Endothelial cell (in vitro differentiated cells): ENCODE data around the gene HAGHL. TPM values are rescaled to one million over a fixed set of nuclear protein-coding genes. Genes with fewer than 3 reads are reported as not detected.

ENCODE experiments used
- DNase-seq: peaks from one replicate; pipeline ENCODE4 v3.0.0; 2021; ENCODE audit warnings: low spot score
- H3K27ac Mint-ChIP-seq: one replicate; pipeline ENCODE4 v1.8.0; 2021; ENCODE audit warnings: mixed read lengths, inconsistent platforms; ENCODE audit not compliant: unreplicated experiment
- H3K27me3 Mint-ChIP-seq: one replicate; pipeline ENCODE4 v1.8.0; 2021; ENCODE audit warnings: mild to moderate bottlenecking, moderate library complexity, mixed read lengths, inconsistent platforms; ENCODE audit not compliant: unreplicated experiment
- H3K36me3 Mint-ChIP-seq: one replicate; pipeline ENCODE4 v1.8.0; 2021; ENCODE audit warnings: mild to moderate bottlenecking, low read depth, mixed read lengths, inconsistent platforms; ENCODE audit not compliant: unreplicated experiment
- H3K4me1 Mint-ChIP-seq: one replicate; pipeline ENCODE4 v1.8.0; 2021; ENCODE audit warnings: mild to moderate bottlenecking, mixed read lengths, inconsistent platforms; ENCODE audit not compliant: unreplicated experiment
- H3K4me3 Mint-ChIP-seq: one replicate; pipeline ENCODE4 v1.8.0; 2021; ENCODE audit warnings: mild to moderate bottlenecking, mixed read lengths, inconsistent platforms; ENCODE audit not compliant: unreplicated experiment
- H3K9me3 Mint-ChIP-seq: one replicate; pipeline ENCODE4 v1.8.0; 2021; ENCODE audit warnings: mixed read lengths, inconsistent platforms; ENCODE audit not compliant: unreplicated experiment
- CTCF ChIP-seq: fragments of 200-600 bp; sonication (generic); IDR thresholded peaks from one replicate; pipeline ENCODE4 v1.5.0; 2021; ENCODE audit warnings: antibody characterized with exemption; ENCODE audit not compliant: unreplicated experiment
- total RNA-seq: library from RNA; stranded (reverse); fragmentation: NEBNext Ultra II Directional; extraction: Animal tissue kit (Norgen Biotek cat#: 25700); gene quantifications from one replicate; pipeline ENCODE4 v1.2.1, GENCODE V29; 2021; ENCODE audit not compliant: unreplicated experiment

Gene HAGHL
- total RNA-seq, 1 donor from 2014 or later, result 1.5 TPM

- Mint-ChIP-seq H3K4me1 (no peaks in the 10 kb centered on the region), H3K9me3 (no peaks in the 10 kb centered on the region), H3K27me3 (peaks cover 6% of the 10 kb centered on the region), H3K36me3 (no peaks in the 10 kb centered on the region), H3K27ac (no peak overlapping the region), H3K4me3 (no peak overlapping the region)
- no peak for DNase-seq
- no peak for TF ChIP-seq CTCF
Observed at GRCh38 chr16:766008-766819, 39.3 kb downstream of the HAGHL start.

GRCh38 chr16:766820-767640, 40.1 kb downstream of the HAGHL start:
- H3K27me3 Mint-ChIP-seq, result peaks cover 7% of the 10 kb centered on the region
- H3K36me3 Mint-ChIP-seq, result no peaks in the 10 kb centered on the region
- no peak overlapping the region for H3K4me3 Mint-ChIP-seq
- DNase-seq, result no peak
- no peak for TF ChIP-seq CTCF
- H3K9me3 Mint-ChIP-seq, result no peaks in the 10 kb centered on the region
- no peak overlapping the region for H3K27ac Mint-ChIP-seq
- H3K4me1 Mint-ChIP-seq, result no peaks in the 10 kb centered on the region

DNA sequence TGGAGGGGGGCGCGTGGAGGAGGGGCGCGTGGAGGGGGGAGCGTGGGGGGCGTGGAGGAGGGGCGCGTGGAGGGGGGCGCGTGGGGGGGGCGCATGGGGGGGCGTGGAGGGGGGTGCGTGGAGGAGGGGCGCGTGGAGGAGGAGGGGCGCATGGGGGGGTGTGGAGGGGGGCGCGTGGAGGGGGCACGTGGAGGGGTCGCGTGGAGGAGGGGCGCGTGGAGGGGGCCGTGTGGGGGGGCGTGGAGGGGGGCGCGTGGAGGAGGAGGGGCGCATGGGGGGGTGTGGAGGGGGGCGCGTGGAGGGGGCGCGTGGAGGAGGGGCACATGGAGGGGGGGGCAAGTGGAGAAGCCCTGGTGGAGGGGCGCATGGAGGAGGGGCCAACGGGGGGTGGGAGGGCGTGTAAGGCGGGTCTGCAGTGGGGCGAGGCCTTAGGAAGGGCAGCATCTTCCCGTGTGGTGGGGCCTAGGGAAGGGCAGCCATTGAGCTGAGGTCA, 40.9 kb downstream of the HAGHL start:
- H3K27ac Mint-ChIP-seq, result no peak overlapping the region

GRCh38 chr16:768428-768827, 41.5 kb downstream of the HAGHL start:
- Mint-ChIP-seq H3K27me3 (peaks cover 7% of the 10 kb centered on the region), H3K4me3 (no peak overlapping the region)

More for the DNA sequence above, 40.9 kb downstream of the HAGHL start:
- DNase-seq, result no peak
- Mint-ChIP-seq H3K27me3 (peaks cover 7% of the 10 kb centered on the region), H3K36me3 (no peaks in the 10 kb centered on the region), H3K9me3 (no peaks in the 10 kb centered on the region), H3K4me1 (no peaks in the 10 kb centered on the region), H3K4me3 (no peak overlapping the region)
- TF ChIP-seq CTCF, result no peak

More at GRCh38 chr16:768428-768827, 41.5 kb downstream of the HAGHL start:
- Mint-ChIP-seq H3K27ac (no peak overlapping the region), H3K36me3 (no peaks in the 10 kb centered on the region), H3K9me3 (no peaks in the 10 kb centered on the region), H3K4me1 (no peaks in the 10 kb centered on the region)
- no peak for DNase-seq
- TF ChIP-seq CTCF, result no peak
